Daoy (cell line): ENCODE results near the gene CLDN7. TPM values are rescaled to one million over a fixed set of nuclear protein-coding genes. Genes with fewer than 3 reads are reported as not detected.

Source experiments
- DNase-seq: peaks from one replicate; pipeline ENCODE4 v3.0.0-alpha.2; 2015; ENCODE audit warnings: low read depth
- total RNA-seq: library from RNA; depleted of rRNA; stranded (reverse); fragments of >200 nt; shearing (Covaris generic); gene quantifications from 2 replicates; pipeline ENCODE4 v1.2.3, GENCODE V29; 2014

Gene CLDN7
- total RNA-seq, 1 experiment from 2014 or later = not detected

GRCh38 chr17:7289256-7290032 is 27.2 kb upstream of the CLDN7 start:
- DNase-seq = no peak

- no peak for DNase-seq
Measured at GRCh38 chr17:7285679-7286078, 23.4 kb upstream of the CLDN7 start.

- no peak for DNase-seq
Measured at GRCh38 chr17:7284911-7285310, 22.6 kb upstream of the CLDN7 start.

- no peak for DNase-seq
Measured at GRCh38 chr17:7283471-7284216, 21.4 kb upstream of the CLDN7 start.

GRCh38 chr17:7282752-7283321 is 20.6 kb upstream of the CLDN7 start:
- no peak for DNase-seq

- DNase-seq = no peak
Measured at GRCh38 chr17:7281953-7282751, 19.9 kb upstream of the CLDN7 start.

GRCh38 chr17:7281074-7281952 is 19.0 kb upstream of the CLDN7 start, which contains the start of gene SLC2A4:
Gene SLC2A4, plus strand, starts transcription at chr17:7281718. Its CDS starts 217 bp downstream, at chr17:7281935.
- peak; percentile 98 for DNase-seq

- peak; percentile 89 for DNase-seq
Measured at GRCh38 chr17:7280519-7281073, 18.3 kb upstream of the CLDN7 start.

GRCh38 chr17:7279448-7279847 is 17.2 kb upstream of the CLDN7 start:
- DNase-seq = no peak

GRCh38 chr17:7266784-7267183 is 4.5 kb upstream of the CLDN7 start:
- no peak for DNase-seq

GRCh38 chr17:7263801-7264078 is 1.5 kb upstream of the CLDN7 start:
- DNase-seq = no peak

GRCh38 chr17:7262935-7263800 is 890 bp upstream of the CLDN7 start:
- peak; percentile 35 for DNase-seq

GRCh38 chr17:7261379-7262191 is 693 bp downstream of the CLDN7 start:
- DNase-seq = no peak

GRCh38 chr17:7260651-7261378 is 1.5 kb downstream of the CLDN7 start:
- DNase-seq = peak; percentile 42

- no peak for DNase-seq
Measured at GRCh38 chr17:7260151-7260550, 2.1 kb downstream of the CLDN7 start.

- DNase-seq = no peak
Measured at GRCh38 chr17:7259555-7259889, 2.8 kb downstream of the CLDN7 start.

- DNase-seq = peak; percentile 48
Measured at GRCh38 chr17:7258731-7259554, 3.3 kb downstream of the CLDN7 start.
